ENCODE data around the gene CLCN1.

GRCh38 chr7:143288836-143289235 lies 27.1 kb upstream of the CLCN1 start:
- no peak for TF ChIP-seq CTCF (IDR thresholded peaks at IDR 0.05; ENCODE audit: borderline replicate concordance, extremely low read depth, low read length, poor library complexity, severe bottlenecking)
- TF ChIP-seq EZH2 (IDR thresholded peaks at IDR 0.05; ENCODE audit: borderline replicate concordance, low read depth, low read length, severe bottlenecking), result no peak
